Breast epithelium (tissue), 4 donors: ENCODE measurements around the gene CACNG4. TPM values are rescaled to one million over a fixed set of nuclear protein-coding genes. Genes with fewer than 3 reads are reported as not detected.
"Not testable (repeated sequence)": the region's sequence is repeated elsewhere in the genome, so short reads cannot be mapped to it uniquely, and the experiment has no call there.

ENCODE experiments used
- DNase-seq, 2 donors: peaks; one replicate each; pipeline ENCODE4 v3.0.0-alpha.2; 2019; ENCODE audit warnings: low spot score in 2 of 2
- H3K27ac ChIP-seq, 2 donors: fragments of 200-600 bp; sonication (generic) in 1 of 2; one replicate each; pipeline ENCODE4 v1.5.1; 2016 to 2019; ENCODE audit warnings: mild to moderate bottlenecking in 1 of 2
- H3K27me3 ChIP-seq, 2 donors: fragments of 200-600 bp; sonication (generic) in 1 of 2; one replicate each; pipeline versions ENCODE4 v1.5.1 to v1.6.0; 2017 to 2019; ENCODE audit warnings: control low read depth in 1 of 2, mild to moderate bottlenecking in 1 of 2
- H3K36me3 ChIP-seq: fragments of 200-600 bp; one replicate; pipeline ENCODE4 v1.5.1; 2019
- H3K4me1 ChIP-seq, 2 donors: fragments of 200-600 bp; sonication (generic); one replicate each; pipeline ENCODE4 v1.5.1; 2016 to 2019; ENCODE audit warnings: control low read depth in 1 of 2
- H3K4me3 ChIP-seq, 3 donors: fragments of 200-600 bp; sonication (generic); 1 replicate in 2 of 3; 2 replicates in 1 of 3; pipeline ENCODE4 v1.5.1; 2016 to 2019; ENCODE audit warnings: mild to moderate bottlenecking in 3 of 3, moderate library complexity in 2 of 3
- H3K9me3 ChIP-seq, 2 donors: fragments of 200-600 bp; sonication (generic) in 1 of 2; one replicate each; pipeline ENCODE4 v1.5.1; 2016 to 2019; ENCODE audit warnings: control low read depth in 1 of 2
- POLR2A ChIP-seq: fragments of 450-650 bp; IDR thresholded peaks from one replicate; pipeline ENCODE4 v1.6.1; 2016; ENCODE audit warnings: antibody characterized with exemption, mild to moderate bottlenecking, moderate library complexity
- POLR2AphosphoS5 ChIP-seq, 3 donors: sonication (generic); formaldehyde crosslinking; IDR thresholded peaks; one replicate each; pipeline ENCODE4 v1.6.1; 2017; ENCODE audit warnings: antibody characterized with exemption in 3 of 3
- intact Hi-C: fragments of 100-400 bp; cut with DNase I; formaldehyde crosslinking; loops from one replicate; pipeline ENCODE4 v1.15.1; 2023; ENCODE audit warnings: low total_unique reads
- total RNA-seq, 3 donors: library from RNA; depleted of rRNA; stranded (reverse); fragments of >200 nt; gene quantifications; one replicate each; pipeline ENCODE4 v1.1.0, GENCODE V29; 2016
- TF ChIP-seq, protein P1 (sequence below), 3 donors: fragments of 450-650 bp; IDR thresholded peaks; one replicate each; pipeline ENCODE4 v1.5.1; 2016 to 2017; ENCODE audit warnings: antibody characterized with exemption in 3 of 3, mild to moderate bottlenecking in 3 of 3, moderate library complexity in 3 of 3

CACNG4 gene
- total RNA-seq, 3 donors from 2014 or later, result 2.6 to 7.3 TPM; not detected in 1

DNA sequence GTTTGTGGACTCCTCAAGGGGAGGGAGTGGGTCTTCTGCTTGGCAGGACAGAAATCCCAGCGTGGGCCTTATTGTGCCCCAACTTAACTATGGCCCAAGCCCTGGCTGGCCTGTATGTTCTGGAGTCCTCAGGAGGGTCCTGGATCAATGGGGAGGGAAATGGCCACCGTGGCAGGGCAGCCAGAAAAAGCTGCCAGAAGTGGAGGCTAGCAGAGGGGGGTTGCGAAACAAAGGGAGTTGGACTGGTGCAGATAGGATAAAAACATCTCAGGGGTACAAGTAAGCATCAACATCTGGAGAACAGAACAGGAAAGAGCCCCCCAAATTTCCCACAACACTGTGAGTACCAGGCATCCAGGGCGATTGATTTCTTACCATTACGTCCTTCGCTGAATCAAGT lies 76.1 kb downstream of the CACNG4 start:
- H3K9me3 ChIP-seq, result no peaks in the 10 kb centered on the region
- no peak for TF ChIP-seq POLR2AphosphoS5 (IDR thresholded peaks at IDR 0.05)
- TF ChIP-seq, protein P1, sequence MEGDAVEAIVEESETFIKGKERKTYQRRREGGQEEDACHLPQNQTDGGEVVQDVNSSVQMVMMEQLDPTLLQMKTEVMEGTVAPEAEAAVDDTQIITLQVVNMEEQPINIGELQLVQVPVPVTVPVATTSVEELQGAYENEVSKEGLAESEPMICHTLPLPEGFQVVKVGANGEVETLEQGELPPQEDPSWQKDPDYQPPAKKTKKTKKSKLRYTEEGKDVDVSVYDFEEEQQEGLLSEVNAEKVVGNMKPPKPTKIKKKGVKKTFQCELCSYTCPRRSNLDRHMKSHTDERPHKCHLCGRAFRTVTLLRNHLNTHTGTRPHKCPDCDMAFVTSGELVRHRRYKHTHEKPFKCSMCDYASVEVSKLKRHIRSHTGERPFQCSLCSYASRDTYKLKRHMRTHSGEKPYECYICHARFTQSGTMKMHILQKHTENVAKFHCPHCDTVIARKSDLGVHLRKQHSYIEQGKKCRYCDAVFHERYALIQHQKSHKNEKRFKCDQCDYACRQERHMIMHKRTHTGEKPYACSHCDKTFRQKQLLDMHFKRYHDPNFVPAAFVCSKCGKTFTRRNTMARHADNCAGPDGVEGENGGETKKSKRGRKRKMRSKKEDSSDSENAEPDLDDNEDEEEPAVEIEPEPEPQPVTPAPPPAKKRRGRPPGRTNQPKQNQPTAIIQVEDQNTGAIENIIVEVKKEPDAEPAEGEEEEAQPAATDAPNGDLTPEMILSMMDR (IDR thresholded peaks at IDR 0.05), result no peak
- no peak for TF ChIP-seq POLR2A
- intact Hi-C loops, result no loop called here

DNA sequence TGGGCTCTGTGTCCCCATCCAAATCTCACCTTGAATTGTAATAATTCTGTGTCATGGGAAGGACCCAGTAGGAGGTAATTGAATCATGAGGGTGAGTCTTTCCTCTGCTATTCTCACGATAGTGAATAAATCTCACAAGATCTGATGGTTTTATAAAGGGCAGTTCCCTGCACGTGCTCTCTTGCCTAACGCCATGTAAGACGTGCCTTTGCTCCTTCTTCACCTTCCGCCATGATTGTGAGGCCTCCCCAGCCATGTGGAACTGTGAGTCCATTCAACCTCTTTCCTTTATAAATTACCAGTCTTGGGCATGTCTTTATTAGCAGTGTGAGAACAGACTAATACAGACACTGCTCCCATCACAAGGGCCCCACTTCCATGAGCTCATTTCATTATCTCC lies 76.6 kb downstream of the CACNG4 start:
- intact Hi-C loops, H3K36me3 ChIP-seq, H3K4me1 ChIP-seq, H3K4me3 ChIP-seq, H3K27ac ChIP-seq, H3K27me3 ChIP-seq, DNase-seq, H3K9me3 ChIP-seq: not testable (repeated sequence)

More for the DNA sequence above, 76.1 kb downstream of the CACNG4 start:
- Histone ChIP-seq H3K27me3 (no peaks in the 10 kb centered on the region), H3K4me1 (no peaks in the 10 kb centered on the region), H3K4me3 (no peak overlapping the region), H3K27ac (no peak overlapping the region), H3K36me3 (no peaks in the 10 kb centered on the region)
- DNase-seq, result no peak

DNA sequence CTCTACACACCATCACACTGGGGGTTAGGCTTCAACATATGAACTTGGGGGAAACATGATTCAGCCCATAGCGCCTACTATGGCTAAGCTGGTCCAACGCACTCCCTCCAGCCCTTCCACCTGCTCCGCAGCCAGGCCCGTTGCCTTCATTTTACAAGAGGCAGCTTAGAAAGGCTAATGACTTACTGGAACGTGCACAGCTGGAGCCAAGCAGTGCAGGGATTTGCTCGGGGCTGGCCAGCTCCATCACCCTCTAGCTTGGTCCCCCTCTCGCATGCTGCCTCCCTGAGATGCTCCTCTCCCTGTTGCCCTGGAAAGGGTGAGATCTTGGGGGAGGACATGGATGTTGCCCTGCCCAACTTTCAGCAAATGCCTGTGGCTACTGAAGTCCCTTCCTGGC lies 77.0 kb downstream of the CACNG4 start:
- Histone ChIP-seq H3K9me3 (no peaks in the 10 kb centered on the region), H3K27ac (no peak overlapping the region), H3K4me1 (no peaks in the 10 kb centered on the region), H3K27me3 (no peaks in the 10 kb centered on the region), H3K4me3 (no peak overlapping the region), H3K36me3 (no peaks in the 10 kb centered on the region)
- DNase-seq, result no peak
- no peak for TF ChIP-seq POLR2A
- TF ChIP-seq, protein P1 (IDR thresholded peaks at IDR 0.05), result no peak
- TF ChIP-seq POLR2AphosphoS5 (IDR thresholded peaks at IDR 0.05), result no peak
- intact Hi-C loops, result no loop called here

DNA sequence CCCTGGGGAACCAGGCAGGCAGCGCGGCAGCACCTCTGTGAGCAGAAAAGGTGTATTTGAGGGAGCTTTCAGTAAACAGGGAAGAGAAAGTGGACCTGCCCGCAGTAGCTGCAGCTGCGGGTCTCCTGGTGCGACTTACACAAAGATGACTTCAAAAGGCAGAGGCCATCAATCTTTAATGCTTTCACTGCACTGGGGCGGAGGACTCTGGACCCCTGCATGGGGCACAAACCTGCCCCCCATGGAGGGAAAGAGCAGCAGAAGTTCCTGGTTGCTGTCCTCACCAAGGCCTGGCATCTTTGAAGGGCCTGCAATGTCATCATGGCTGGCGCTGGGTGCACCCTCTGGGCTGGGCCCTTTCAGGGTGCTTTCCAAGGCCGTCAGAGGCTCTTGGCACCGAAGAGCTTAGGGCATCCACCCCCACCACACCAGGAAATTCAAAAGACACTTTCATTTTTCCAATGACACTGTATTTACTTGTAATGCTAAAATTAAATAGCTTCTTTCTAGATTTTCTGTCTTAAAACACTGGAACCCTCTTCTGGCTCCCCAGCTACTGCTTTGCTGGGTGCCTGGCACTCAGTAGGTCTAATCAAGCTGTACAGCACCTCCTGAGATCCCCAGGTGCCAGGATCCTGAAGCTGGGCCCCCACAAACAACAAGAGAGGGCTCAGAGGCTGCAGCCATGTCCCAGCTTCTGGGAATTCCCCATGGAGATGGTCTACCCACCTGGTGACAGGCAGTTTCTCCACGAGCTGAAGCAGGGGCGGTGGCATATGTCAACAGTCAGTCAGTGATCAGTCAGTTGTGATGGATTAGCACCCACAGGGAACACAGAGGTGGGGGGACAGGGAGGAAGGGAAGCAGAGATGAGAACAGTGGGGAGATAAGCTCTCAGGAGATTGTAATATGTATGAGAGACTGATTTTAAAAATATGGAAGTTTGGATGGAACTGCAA lies 77.7 kb downstream of the CACNG4 start:
- DNase-seq, result no peak
- no peaks in the 10 kb centered on the region for H3K36me3 ChIP-seq
- H3K4me3 ChIP-seq, result no peak overlapping the region
- H3K27me3 ChIP-seq, result no peaks in the 10 kb centered on the region
- intact Hi-C loops, result no loop called here
- no peaks in the 10 kb centered on the region for H3K4me1 ChIP-seq
- no peak for TF ChIP-seq POLR2A
- H3K27ac ChIP-seq, result no peak overlapping the region
- peaks cover 0 to under 1% of the 10 kb centered on the region in 2 donors for H3K9me3 ChIP-seq

DNA sequence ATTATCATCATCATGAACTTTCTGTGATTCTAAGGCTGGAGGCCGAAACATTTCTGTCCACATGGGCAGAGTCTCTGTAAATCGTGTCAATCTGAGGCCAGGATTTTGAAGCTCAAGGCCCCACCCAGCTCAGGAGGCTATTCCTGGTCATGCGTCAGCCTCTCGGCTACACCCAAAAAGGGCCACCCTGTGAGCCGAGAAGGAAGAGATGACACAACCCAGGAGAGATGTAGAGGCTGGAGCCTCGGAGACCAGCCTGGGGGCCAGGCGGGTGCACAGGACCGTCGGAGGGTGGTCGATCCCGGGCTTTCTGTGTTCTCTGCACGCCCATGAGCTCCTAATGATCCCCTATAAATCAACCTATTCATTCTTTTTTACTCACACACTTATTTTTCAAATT lies 78.8 kb downstream of the CACNG4 start:
- no peak for TF ChIP-seq POLR2AphosphoS5 (IDR thresholded peaks at IDR 0.05)
- TF ChIP-seq, protein P1 (IDR thresholded peaks at IDR 0.05), result no peak
- no peak for TF ChIP-seq POLR2A
- Histone ChIP-seq H3K27me3 (no peaks in the 10 kb centered on the region), H3K27ac (no peak overlapping the region), H3K4me3 (no peak overlapping the region), H3K36me3 (no peaks in the 10 kb centered on the region), H3K9me3 (peaks cover 7 to 10% of the 10 kb centered on the region in 2 donors), H3K4me1 (no peaks in the 10 kb centered on the region)
- DNase-seq, result no peak
- intact Hi-C loops, result no loop called here

DNA sequence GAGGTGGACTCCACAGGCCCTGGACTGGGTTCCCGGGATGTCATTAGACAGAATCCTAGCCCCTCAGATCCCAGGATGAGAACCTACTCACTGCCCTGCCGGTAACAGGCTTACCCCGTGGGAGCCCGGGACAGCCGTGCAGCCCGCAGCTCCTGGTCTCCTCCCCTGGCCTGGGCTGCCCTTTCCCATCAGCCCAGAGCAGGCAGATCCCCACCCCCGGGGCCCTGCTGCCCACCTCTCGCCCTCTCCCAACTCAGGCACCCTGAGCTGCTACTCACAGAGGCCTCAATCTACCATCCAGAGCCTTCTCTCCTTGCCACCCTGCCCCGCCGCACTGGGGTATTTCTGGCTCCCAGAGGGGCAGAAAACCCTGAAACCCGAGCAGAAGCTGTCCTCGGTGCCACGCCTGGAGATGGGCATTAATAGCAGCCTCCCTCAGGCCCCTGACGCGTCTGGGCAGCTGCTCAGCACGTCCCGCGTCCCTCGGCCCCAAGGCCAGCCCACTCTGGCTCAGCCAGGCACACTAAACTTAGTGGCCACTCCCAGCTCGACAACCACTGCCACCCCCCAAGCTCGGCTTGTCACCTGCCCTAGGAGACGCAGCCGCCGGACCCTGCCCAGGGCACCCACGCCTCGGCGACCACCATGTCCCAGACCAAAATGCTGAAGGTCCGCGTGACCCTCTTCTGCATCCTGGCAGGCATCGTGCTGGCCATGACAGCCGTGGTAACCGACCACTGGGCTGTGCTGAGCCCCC lies 79.7 kb downstream of the CACNG4 start, which contains the start of gene CACNG1:
Gene CACNG1 (plus strand): TSS at position 539 of the 757 bp plus-strand sequence. CDS start 107 bp downstream, at position 646.
- intact Hi-C loops, result no loop called here
- Histone ChIP-seq H3K4me1 (no peaks in the 10 kb centered on the region), H3K27ac (no peak within 1 kb of the TSS), H3K36me3 (no peaks in the 10 kb centered on the region), H3K27me3 (no peaks in the 10 kb centered on the region), H3K4me3 (no peak within 1 kb of the TSS), H3K9me3 (peaks cover 7 to 19% of the 10 kb centered on the region in 2 donors)
- TF ChIP-seq, protein P1 (IDR thresholded peaks at IDR 0.05), result no peak
- TF ChIP-seq POLR2AphosphoS5 (IDR thresholded peaks at IDR 0.05) (no peak), POLR2A (no peak)
- no peak for DNase-seq
